Measurements from ENCODE around the gene CSRNP2. TPM values are rescaled to one million over a fixed set of nuclear protein-coding genes. Genes with fewer than 3 reads are reported as not detected.
A peak's percentile ranks its signal among the peaks of the same experiment; 100 is the strongest.

The CSRNP2 gene
- total RNA-seq, 4 donors from 2014 or later, result 25.5 to 30.8 (median 27.1) TPM

- ATAC-seq (ENCODE audit: low FRiP score), result no peak
- no peak for DNase-seq (ENCODE audit: low spot score)
- TF ChIP-seq, protein P1, sequence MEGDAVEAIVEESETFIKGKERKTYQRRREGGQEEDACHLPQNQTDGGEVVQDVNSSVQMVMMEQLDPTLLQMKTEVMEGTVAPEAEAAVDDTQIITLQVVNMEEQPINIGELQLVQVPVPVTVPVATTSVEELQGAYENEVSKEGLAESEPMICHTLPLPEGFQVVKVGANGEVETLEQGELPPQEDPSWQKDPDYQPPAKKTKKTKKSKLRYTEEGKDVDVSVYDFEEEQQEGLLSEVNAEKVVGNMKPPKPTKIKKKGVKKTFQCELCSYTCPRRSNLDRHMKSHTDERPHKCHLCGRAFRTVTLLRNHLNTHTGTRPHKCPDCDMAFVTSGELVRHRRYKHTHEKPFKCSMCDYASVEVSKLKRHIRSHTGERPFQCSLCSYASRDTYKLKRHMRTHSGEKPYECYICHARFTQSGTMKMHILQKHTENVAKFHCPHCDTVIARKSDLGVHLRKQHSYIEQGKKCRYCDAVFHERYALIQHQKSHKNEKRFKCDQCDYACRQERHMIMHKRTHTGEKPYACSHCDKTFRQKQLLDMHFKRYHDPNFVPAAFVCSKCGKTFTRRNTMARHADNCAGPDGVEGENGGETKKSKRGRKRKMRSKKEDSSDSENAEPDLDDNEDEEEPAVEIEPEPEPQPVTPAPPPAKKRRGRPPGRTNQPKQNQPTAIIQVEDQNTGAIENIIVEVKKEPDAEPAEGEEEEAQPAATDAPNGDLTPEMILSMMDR (IDR thresholded peaks at IDR 0.05), result no peak
Measured at GRCh38 chr12:51048661-51049251, 34.6 kb downstream of the CSRNP2 start.

DNA sequence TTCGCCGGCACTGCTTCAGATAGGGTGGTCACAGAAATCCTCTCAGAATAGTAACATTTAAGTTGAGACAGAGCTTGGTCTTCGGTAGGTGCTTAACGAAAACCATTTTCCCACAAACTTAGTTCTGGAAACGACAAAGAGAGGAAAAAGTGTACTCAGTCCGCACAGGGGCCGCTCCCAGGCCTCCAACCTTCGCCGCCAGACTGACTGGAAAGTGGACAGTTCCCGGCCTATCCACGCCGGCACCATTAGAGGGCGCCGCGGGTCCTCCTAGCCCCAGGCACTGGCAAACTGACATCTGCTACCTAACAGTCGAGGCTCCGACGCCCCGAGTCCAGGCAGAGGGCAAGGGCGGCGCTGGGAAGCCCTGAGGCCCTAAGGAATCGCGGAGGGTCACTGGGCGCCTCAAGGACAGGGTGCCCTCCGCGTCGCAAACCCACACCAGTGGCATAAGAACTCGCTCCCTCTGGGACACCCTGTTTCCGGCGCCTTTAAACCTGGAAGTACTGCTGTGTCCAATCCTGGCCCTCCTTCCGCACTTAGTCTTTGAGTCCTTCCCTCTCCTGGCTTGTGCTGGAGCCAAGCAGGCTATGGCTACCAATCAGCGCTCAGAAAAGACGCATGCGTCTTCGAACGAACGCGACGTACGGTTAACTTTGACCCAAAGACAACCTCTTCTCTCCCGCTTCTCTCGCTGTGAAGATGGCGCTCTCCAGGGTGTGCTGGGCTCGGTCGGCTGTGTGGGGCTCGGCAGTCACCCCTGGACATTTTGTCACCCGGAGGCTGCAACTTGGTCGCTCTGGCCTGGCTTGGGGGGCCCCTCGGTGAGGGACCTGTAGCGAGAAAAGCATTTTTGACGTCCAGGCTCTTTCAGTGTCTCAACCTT is 35.5 kb downstream of the CSRNP2 start, which contains the start of gene LETMD1:
LETMD1 (plus strand) TSS at position 673 of the 886 bp plus-strand sequence; CDS start at position 703, 30 bp downstream.
- TF ChIP-seq, protein P1 (IDR thresholded peaks at IDR 0.05), result peak in 2 of 3 donors; percentile 6 to 78
- DNase-seq (ENCODE audit: low spot score) (peak; percentile 77), ATAC-seq (ENCODE audit: low FRiP score) (peak; percentile 99)

DNA sequence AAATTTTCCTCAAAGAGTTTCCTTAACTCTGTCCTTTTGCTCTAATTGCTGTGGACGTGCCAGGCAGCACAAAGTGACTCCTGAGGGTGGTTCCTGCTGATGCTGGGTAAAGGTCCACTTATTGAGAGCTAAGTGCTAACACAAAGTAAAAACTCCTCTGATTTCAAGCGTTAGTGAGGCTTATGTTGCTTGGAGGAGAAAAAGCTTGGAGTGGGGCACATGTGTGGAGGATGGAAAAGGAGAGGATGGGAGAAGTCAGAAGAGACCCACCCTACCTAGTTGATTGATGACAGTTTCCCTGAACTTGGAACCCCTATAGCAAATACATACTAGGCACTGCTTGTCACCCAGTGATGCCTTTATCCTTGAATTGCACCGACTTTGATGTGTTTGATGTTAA is 47.1 kb downstream of the CSRNP2 start:
- ATAC-seq (ENCODE audit: low FRiP score), result no peak
- TF ChIP-seq, protein P1 (IDR thresholded peaks at IDR 0.05), result no peak
- no peak for DNase-seq (ENCODE audit: low spot score)

DNA sequence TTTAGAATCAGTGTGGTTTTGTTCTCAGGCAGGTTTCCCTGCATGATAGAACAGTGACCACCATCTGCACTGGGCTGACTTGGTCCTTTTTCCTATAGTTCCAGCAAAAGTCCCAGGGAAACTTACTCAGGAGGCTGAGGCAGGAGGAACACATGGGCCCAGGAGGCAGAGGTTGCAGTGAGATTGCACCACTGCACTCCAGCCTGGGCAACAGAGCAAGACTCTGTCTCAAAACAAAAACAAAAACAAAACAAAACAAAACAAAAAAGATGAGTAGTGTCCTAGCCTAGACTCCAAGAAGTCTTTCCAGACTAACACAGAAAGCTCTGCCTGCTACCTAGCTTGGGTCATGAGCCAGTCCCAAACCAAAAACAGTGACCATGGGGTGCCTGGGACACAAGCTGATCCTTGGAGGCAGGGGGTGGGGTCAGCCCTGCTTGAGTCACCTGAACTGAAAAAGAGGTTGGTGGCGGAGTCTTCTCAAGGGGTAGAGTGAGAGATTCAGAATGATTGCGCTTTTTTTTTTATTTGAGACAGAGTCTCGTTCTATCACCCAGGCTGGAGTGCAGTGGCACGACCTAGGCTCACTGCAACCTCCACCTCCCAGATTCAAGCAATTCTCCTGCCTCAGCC is 49.8 kb downstream of the CSRNP2 start:
- TF ChIP-seq, protein P1 (IDR thresholded peaks at IDR 0.05), result no peak
- DNase-seq (ENCODE audit: low spot score), result no peak
- no peak for ATAC-seq (ENCODE audit: low FRiP score)

DNA sequence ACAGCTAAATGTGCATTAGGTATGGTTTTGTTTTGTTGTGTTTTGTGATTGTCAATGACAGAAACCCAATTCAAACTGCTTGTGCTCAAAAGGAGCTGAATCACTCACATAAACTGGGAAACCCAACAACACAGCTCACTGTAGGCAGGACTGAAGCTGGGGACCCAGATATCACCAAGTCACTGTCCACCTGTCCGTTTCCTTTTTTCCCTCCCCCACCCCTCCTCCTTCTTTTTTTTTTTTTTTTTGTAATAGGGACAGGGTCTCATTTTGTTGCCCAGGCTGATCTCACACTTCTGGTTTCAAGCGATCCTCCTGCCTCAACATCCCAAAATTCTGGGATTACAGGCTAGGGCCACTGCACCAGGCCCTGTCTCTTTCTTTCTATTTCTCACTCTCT is 50.3 kb downstream of the CSRNP2 start:
- no peak for DNase-seq (ENCODE audit: low spot score)
- no peak for ATAC-seq (ENCODE audit: low FRiP score)
- TF ChIP-seq, protein P1 (IDR thresholded peaks at IDR 0.05), result no peak

- ATAC-seq (ENCODE audit: low FRiP score) (no peak), DNase-seq (ENCODE audit: low spot score) (no peak)
- TF ChIP-seq, protein P1 (IDR thresholded peaks at IDR 0.05), result no peak
Measured at GRCh38 chr12:51028813-51029150, 54.6 kb downstream of the CSRNP2 start.
